CD4-positive, alpha-beta T cell (primary cell): ENCODE measurements around the gene FN1. TPM values are rescaled to one million over a fixed set of nuclear protein-coding genes. Genes with fewer than 3 reads are reported as not detected.

Experiments used
- ATAC-seq: fragments of 200-7000 bp; cut with Tn5 transposase; one replicate; pipeline ENCODE4 v1.10.0; 2022; ENCODE audit warnings: mild to moderate bottlenecking; ENCODE audit not compliant: poor library complexity
- CTCF ChIA-PET: fragments of 350-600 bp; sonication (Branson Sonifier 250); formaldehyde crosslinking; loops from one replicate; lab custom pipeline; 2021; ENCODE audit warnings: antibody characterized with exemption, inconsistent platforms; lab: Charles Lee
- POLR2A ChIA-PET: fragments of 350-600 bp; sonication (Branson Sonifier 250); formaldehyde crosslinking; loops from one replicate; lab custom pipeline; 2021; ENCODE audit warnings: antibody characterized with exemption, inconsistent platforms; lab: Charles Lee
- DNase-seq, 14 experiments: peaks; one replicate each; pipeline ENCODE4 v3.0.0-alpha.2; 2013 to 2020; ENCODE audit warnings: mixed read lengths in 2 of 14
- H3K27ac ChIP-seq, 2 donors: one replicate each; pipeline versions ENCODE4 v1.5.1 to v1.7.0; 2013; ENCODE audit warnings: low read length in 2 of 2, low read depth in 1 of 2, mild to moderate bottlenecking in 1 of 2
- H3K27me3 ChIP-seq, 2 experiments: 1 replicate in 1 of 2; 2 replicates in 1 of 2; pipeline versions ENCODE4 v1.6.1 to v1.7.0; 2013; ENCODE audit warnings: low read length in 2 of 2, control low read depth in 1 of 2, mild to moderate bottlenecking in 1 of 2, moderate library complexity in 1 of 2; ENCODE audit not compliant: insufficient read depth in 2 of 2, control insufficient read depth in 1 of 2
- H3K36me3 ChIP-seq: one replicate; pipeline ENCODE4 v1.6.1; 2013; ENCODE audit warnings: low read length, control low read depth; ENCODE audit not compliant: insufficient read depth
- H3K4me1 ChIP-seq: one replicate; pipeline ENCODE4 v1.6.1; 2013; ENCODE audit warnings: low read length, control low read depth; ENCODE audit not compliant: insufficient read depth
- H3K4me3 ChIP-seq: one replicate; pipeline ENCODE4 v1.5.1; 2013; ENCODE audit warnings: mild to moderate bottlenecking, low read length, moderate library complexity
- H3K9me3 ChIP-seq, 2 experiments: 1 replicate in 1 of 2; 2 replicates in 1 of 2; pipeline versions ENCODE4 v1.6.1 to v1.7.0; 2013; ENCODE audit warnings: low read length in 2 of 2, mild to moderate bottlenecking in 2 of 2, control low read depth in 1 of 2, moderate library complexity in 1 of 2; ENCODE audit not compliant: control insufficient read depth in 1 of 2, insufficient read depth in 1 of 2
- H3K27ac Mint-ChIP-seq: one replicate; pipeline ENCODE4 v1.8.0; 2020; ENCODE audit warnings: mixed read lengths
- H3K27me3 Mint-ChIP-seq: one replicate; pipeline ENCODE4 v1.8.0; 2021; ENCODE audit warnings: mixed read lengths
- H3K36me3 Mint-ChIP-seq: one replicate; pipeline ENCODE4 v1.8.0; 2021; ENCODE audit warnings: low read depth, mixed read lengths
- H3K4me1 Mint-ChIP-seq: one replicate; pipeline ENCODE4 v1.8.0; 2021; ENCODE audit warnings: low read depth, mixed read lengths
- H3K4me3 Mint-ChIP-seq: one replicate; pipeline ENCODE4 v1.8.0; 2020; ENCODE audit warnings: mild to moderate bottlenecking, mixed read lengths
- H3K9me3 Mint-ChIP-seq: one replicate; pipeline ENCODE4 v1.8.0; 2020; ENCODE audit warnings: mixed read lengths
- intact Hi-C, 2 experiments: fragments of 100-400 bp; cut with DNase I in 1 of 2; cut with micrococcal nuclease in 1 of 2; formaldehyde crosslinking; loops; one replicate each; pipeline versions ENCODE4 v1.15.1 to v1.9.0; 2023 to 2025; cut with DNase I, micrococcal nuclease
- total RNA-seq, 174 experiments: library from RNA in 2 of 174; stranded (reverse) in 2 of 174; gene quantifications; one replicate each; pipeline ENCODE4 v1.2.3 and lab custom pipeline; 2021 to 2026
- TF ChIP-seq, protein P1 (sequence below): fragments of 200-600 bp; IDR thresholded peaks from one replicate; pipeline ENCODE4 v1.8.0; 2022; ENCODE audit warnings: antibody characterized with exemption, mild to moderate bottlenecking

FN1 gene
- total RNA-seq, 2 experiments from 2014 or later, result 0.41 to 0.61 TPM

GRCh38 chr2:215425021-215425782 is 10.7 kb downstream of the FN1 start:
- H3K36me3 ChIP-seq, result no peaks in the 10 kb centered on the region
- Mint-ChIP-seq H3K4me1 (no peaks in the 10 kb centered on the region), H3K27ac (no peak overlapping the region), H3K36me3 (no peaks in the 10 kb centered on the region), H3K27me3 (peaks cover 68% of the 10 kb centered on the region), H3K4me3 (no peak overlapping the region), H3K9me3 (no peaks in the 10 kb centered on the region)
- no peak overlapping the region for H3K27ac ChIP-seq
- ChIA-PET POLR2A (no interaction called here), CTCF (no interaction called here)
- H3K4me1 ChIP-seq, result no peaks in the 10 kb centered on the region
- TF ChIP-seq, protein P1, sequence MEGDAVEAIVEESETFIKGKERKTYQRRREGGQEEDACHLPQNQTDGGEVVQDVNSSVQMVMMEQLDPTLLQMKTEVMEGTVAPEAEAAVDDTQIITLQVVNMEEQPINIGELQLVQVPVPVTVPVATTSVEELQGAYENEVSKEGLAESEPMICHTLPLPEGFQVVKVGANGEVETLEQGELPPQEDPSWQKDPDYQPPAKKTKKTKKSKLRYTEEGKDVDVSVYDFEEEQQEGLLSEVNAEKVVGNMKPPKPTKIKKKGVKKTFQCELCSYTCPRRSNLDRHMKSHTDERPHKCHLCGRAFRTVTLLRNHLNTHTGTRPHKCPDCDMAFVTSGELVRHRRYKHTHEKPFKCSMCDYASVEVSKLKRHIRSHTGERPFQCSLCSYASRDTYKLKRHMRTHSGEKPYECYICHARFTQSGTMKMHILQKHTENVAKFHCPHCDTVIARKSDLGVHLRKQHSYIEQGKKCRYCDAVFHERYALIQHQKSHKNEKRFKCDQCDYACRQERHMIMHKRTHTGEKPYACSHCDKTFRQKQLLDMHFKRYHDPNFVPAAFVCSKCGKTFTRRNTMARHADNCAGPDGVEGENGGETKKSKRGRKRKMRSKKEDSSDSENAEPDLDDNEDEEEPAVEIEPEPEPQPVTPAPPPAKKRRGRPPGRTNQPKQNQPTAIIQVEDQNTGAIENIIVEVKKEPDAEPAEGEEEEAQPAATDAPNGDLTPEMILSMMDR, result no peak
- no peaks in the 10 kb centered on the region for H3K9me3 ChIP-seq
- intact Hi-C loops, result no loop called here
- H3K27me3 ChIP-seq, result peaks cover 9 to 35% of the 10 kb centered on the region in 2 experiments
- H3K4me3 ChIP-seq, result no peak overlapping the region
- DNase-seq (no peak), ATAC-seq (no peak)

DNA sequence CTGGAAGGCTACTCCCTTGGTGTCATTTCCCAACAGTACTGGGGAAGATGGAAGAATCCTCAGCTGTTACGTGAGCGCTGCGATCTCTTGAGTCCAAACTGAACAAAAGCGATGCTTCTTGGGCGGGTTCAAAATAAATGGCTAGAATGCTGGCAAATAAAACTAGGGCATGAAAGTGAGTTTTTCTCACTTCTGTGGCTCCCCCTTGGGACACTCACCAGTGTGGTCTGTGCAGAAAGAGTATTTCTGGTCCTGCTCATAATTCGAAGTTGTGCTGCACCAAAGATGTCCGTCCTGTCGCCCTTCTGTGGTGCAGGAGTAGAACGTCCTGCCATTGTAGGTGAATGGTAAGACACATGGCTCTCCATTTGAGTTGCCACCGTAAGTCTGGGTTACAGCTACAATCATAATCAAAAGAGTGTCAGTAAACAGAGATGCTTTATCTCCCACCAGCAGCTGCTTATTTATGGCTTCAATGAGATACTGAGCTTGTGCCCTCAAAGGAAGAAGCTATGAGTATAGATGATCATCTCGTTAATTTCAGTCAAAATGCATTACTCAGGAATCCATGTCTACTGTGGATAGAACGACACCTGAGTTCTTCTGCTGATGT is 11.8 kb downstream of the FN1 start:
- CTCF ChIA-PET, result no interaction called here
- intact Hi-C loops, result no loop called here

DNA sequence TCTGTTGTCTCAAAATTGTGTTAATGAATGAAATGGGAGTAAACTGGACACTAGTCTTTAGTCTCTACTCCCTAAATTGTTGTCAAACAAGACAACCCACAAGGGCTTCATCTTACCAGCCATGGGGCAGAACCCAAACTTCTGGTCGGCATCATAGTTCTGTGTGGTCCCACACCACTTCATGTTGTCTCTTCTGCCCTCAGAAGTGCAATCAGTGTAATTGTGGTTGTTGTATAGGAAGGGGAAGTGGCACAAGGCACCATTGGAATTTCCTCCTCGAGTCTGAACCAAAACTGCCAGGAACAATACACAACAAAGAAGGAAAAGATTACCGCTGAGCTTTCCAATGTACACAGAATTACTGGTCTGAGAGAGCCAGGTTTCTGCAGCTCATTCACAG is 12.6 kb downstream of the FN1 start:
- Mint-ChIP-seq H3K9me3 (no peaks in the 10 kb centered on the region), H3K4me1 (no peaks in the 10 kb centered on the region), H3K27me3 (peaks cover 52% of the 10 kb centered on the region), H3K27ac (no peak overlapping the region), H3K36me3 (no peaks in the 10 kb centered on the region), H3K4me3 (no peak overlapping the region)
- Histone ChIP-seq H3K4me3 (no peak overlapping the region), H3K9me3 (no peaks in the 10 kb centered on the region), H3K27ac (no peak overlapping the region), H3K27me3 (peaks cover 10 to 21% of the 10 kb centered on the region in 2 experiments), H3K36me3 (no peaks in the 10 kb centered on the region), H3K4me1 (no peaks in the 10 kb centered on the region)
- CTCF ChIA-PET, result no interaction called here
- TF ChIP-seq, protein P1, result no peak
- ATAC-seq, result no peak
- POLR2A ChIA-PET, result no interaction called here
- intact Hi-C loops, result no loop called here
- no peak for DNase-seq

More for the DNA sequence above, 11.8 kb downstream of the FN1 start:
- H3K27ac ChIP-seq, result no peak overlapping the region
- ATAC-seq (no peak), DNase-seq (no peak)
- no peaks in the 10 kb centered on the region for H3K36me3 ChIP-seq
- H3K4me1 ChIP-seq, result no peaks in the 10 kb centered on the region
- TF ChIP-seq, protein P1, result no peak
- Mint-ChIP-seq H3K4me3 (no peak overlapping the region), H3K36me3 (no peaks in the 10 kb centered on the region), H3K27ac (no peak overlapping the region), H3K9me3 (no peaks in the 10 kb centered on the region), H3K27me3 (peaks cover 57% of the 10 kb centered on the region), H3K4me1 (no peaks in the 10 kb centered on the region)
- H3K4me3 ChIP-seq, result no peak overlapping the region
- POLR2A ChIA-PET, result no interaction called here
- H3K27me3 ChIP-seq, result peaks cover 9 to 29% of the 10 kb centered on the region in 2 experiments
- no peaks in the 10 kb centered on the region for H3K9me3 ChIP-seq
